ENCODE data around the gene PRPSAP1.

- TF ChIP-seq, protein P1, sequence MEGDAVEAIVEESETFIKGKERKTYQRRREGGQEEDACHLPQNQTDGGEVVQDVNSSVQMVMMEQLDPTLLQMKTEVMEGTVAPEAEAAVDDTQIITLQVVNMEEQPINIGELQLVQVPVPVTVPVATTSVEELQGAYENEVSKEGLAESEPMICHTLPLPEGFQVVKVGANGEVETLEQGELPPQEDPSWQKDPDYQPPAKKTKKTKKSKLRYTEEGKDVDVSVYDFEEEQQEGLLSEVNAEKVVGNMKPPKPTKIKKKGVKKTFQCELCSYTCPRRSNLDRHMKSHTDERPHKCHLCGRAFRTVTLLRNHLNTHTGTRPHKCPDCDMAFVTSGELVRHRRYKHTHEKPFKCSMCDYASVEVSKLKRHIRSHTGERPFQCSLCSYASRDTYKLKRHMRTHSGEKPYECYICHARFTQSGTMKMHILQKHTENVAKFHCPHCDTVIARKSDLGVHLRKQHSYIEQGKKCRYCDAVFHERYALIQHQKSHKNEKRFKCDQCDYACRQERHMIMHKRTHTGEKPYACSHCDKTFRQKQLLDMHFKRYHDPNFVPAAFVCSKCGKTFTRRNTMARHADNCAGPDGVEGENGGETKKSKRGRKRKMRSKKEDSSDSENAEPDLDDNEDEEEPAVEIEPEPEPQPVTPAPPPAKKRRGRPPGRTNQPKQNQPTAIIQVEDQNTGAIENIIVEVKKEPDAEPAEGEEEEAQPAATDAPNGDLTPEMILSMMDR (IDR thresholded peaks at IDR 0.05), result peak in 4 of 6 experiments; percentile 3 to 36 (median 28)
- no peak for TF ChIP-seq POLR2A (IDR thresholded peaks at IDR 0.05)
Measured at GRCh38 chr17:76383546-76384221, 30.0 kb upstream of the PRPSAP1 start.
